GM12878 (cell line): Measurements from ENCODE around the gene FAM117B. TPM values are rescaled to one million over a fixed set of nuclear protein-coding genes. Genes with fewer than 3 reads are reported as not detected.

Experiments used
- ATAC-seq: fragments of 200-7000 bp; cut with Tn5 transposase; 3 replicates; pipeline ENCODE4 v1.9.1; 2020; ENCODE audit warnings: mild to moderate bottlenecking, moderate library complexity
- BruUV-seq: library from RNA; stranded (reverse); fragments of 400-500 nt; replicated peaks from 2 replicates; lab custom pipeline; 2021; lab: Mats Ljungman, UMichigan
- CTCF ChIA-PET: fragments of 300-600 bp; sonication (Branson Sonifier 250); formaldehyde crosslinking; extraction: SDS; loops from one replicate; lab custom pipeline; 2021; ENCODE audit warnings: inconsistent platforms; lab: Yijun Ruan, JAX
- POLR2A ChIA-PET: fragments of 350-600 bp; formaldehyde crosslinking; extraction: SDS; loops from one replicate; lab custom pipeline; 2021; ENCODE audit warnings: inconsistent platforms; lab: Charles Lee
- RAD21 ChIA-PET: fragments of 300-600 bp; sonication (Branson Sonifier 250); formaldehyde crosslinking; loops from one replicate; lab custom pipeline; 2023; ENCODE audit warnings: antibody characterized with exemption; ENCODE audit not compliant: unreplicated experiment; lab: Charles Lee
- SMC1A ChIA-PET: fragments of 300-600 bp; sonication (Branson Sonifier 250); formaldehyde crosslinking; loops from one replicate; lab custom pipeline; 2023; ENCODE audit not compliant: unreplicated experiment, uncharacterized antibody; lab: Charles Lee
- DNase-seq: peaks from one replicate; pipeline ENCODE4 v3.0.0-alpha.2; 2011; ENCODE audit warnings: low read depth, low spot score
- FAIRE-seq: peaks from 3 replicates; lab custom pipeline; 2011; peaks lifted over from hg19 to GRCh38; lab: Jason Lieb, UNC
- H2AFZ ChIP-seq: 2 replicates; pipeline ENCODE4 v1.6.0; 2011; ENCODE audit warnings: low read depth, low read length, control low read depth; ENCODE audit not compliant: control insufficient read depth
- H3K27ac ChIP-seq: 2 replicates; pipeline ENCODE4 v1.5.1; 2011; ENCODE audit warnings: control low read depth; ENCODE audit not compliant: control insufficient read depth, insufficient read depth
- H3K27me3 ChIP-seq, 2 experiments: replicated peaks in 1 of 2; 2 replicates each; pipeline versions ENCODE4 v1.6.0 to v1.6.1; 2011; ENCODE audit warnings: low read length in 1 of 2; ENCODE audit not compliant: control insufficient read depth in 2 of 2, insufficient read depth in 2 of 2
- H3K36me3 ChIP-seq, 2 experiments: 2 replicates each; pipeline ENCODE4 v1.5.1; 2011; ENCODE audit warnings: low read length in 1 of 2; ENCODE audit not compliant: control insufficient read depth in 2 of 2, insufficient read depth in 2 of 2
- H3K4me1 ChIP-seq: 2 replicates; pipeline ENCODE4 v1.6.1; 2011; ENCODE audit warnings: mild to moderate bottlenecking, low read length, moderate library complexity, mixed read lengths; ENCODE audit not compliant: control insufficient read depth, insufficient read depth
- H3K4me2 ChIP-seq: 2 replicates; pipeline ENCODE4 v1.6.0; 2011; ENCODE audit warnings: control low read depth; ENCODE audit not compliant: control insufficient read depth, insufficient read depth
- H3K4me3 ChIP-seq: fragments of 200-600 bp; sonication (generic); 2 replicates; pipeline ENCODE4 v1.5.1; 2016
- H3K79me2 ChIP-seq: 2 replicates; pipeline ENCODE4 v1.6.0; 2011; ENCODE audit warnings: low read length; ENCODE audit not compliant: control insufficient read depth, insufficient read depth
- H3K9ac ChIP-seq: 2 replicates; pipeline ENCODE4 v1.8.0; 2011; ENCODE audit warnings: low read length, control low read depth, mixed read lengths; ENCODE audit not compliant: control insufficient read depth, insufficient read depth
- H3K9me3 ChIP-seq: replicated peaks from 3 replicates; pipeline ENCODE4 v1.5.1; 2011; ENCODE audit warnings: mild to moderate bottlenecking, low read length; ENCODE audit not compliant: control insufficient read depth, insufficient read depth
- H4K20me1 ChIP-seq: 2 replicates; pipeline ENCODE4 v1.6.0; 2011; ENCODE audit not compliant: control insufficient read depth, insufficient read depth
- ATF3 ChIP-seq: IDR thresholded peaks from 2 replicates; pipeline ENCODE4 v1.6.1; 2011; ENCODE audit warnings: low read depth, mild to moderate bottlenecking, low read length, moderate library complexity, borderline replicate concordance; ENCODE audit errors: extremely low read depth
- ATF7 ChIP-seq: fragments of 450-650 bp; IDR thresholded peaks from 2 replicates; pipeline ENCODE4 v1.6.1; 2016; ENCODE audit warnings: low read depth, mild to moderate bottlenecking
- CBFB ChIP-seq: IDR thresholded peaks from 2 replicates; pipeline ENCODE4 v1.6.1; 2016; ENCODE audit warnings: antibody characterized with exemption, low read depth
- ESRRA ChIP-seq: IDR thresholded peaks from 2 replicates; pipeline ENCODE4 v1.6.1; 2012; ENCODE audit warnings: mild to moderate bottlenecking, low read length, improper control_type of control experiment
- FOS ChIP-seq: IDR thresholded peaks from 3 replicates; pipeline ENCODE4 v1.6.1; 2011; ENCODE audit warnings: borderline replicate concordance; ENCODE audit not compliant: insufficient read length; ENCODE audit errors: extremely low read depth
- FOXM1 ChIP-seq: IDR thresholded peaks from 2 replicates; pipeline ENCODE4 v1.6.1; 2012; ENCODE audit warnings: low read depth, mild to moderate bottlenecking, inconsistent platforms, low read length, moderate library complexity
- GATAD2B ChIP-seq: fragments of 450-650 bp; conservative IDR thresholded peaks from 2 replicates; pipeline ENCODE4 v1.6.1; 2017; ENCODE audit warnings: low read depth, mild to moderate bottlenecking, moderate library complexity
- JUNB ChIP-seq: IDR thresholded peaks from 2 replicates; pipeline ENCODE4 v1.6.1; 2016; ENCODE audit warnings: antibody characterized with exemption, mild to moderate bottlenecking
- MXI1 ChIP-seq: fragments of 150-350 bp; IDR thresholded peaks from 2 replicates; pipeline ENCODE4 v1.6.1; 2011; ENCODE audit warnings: low read depth, mild to moderate bottlenecking, inconsistent platforms, low read length, improper control_type of control experiment
- NFYA ChIP-seq: IDR thresholded peaks from 2 replicates; pipeline ENCODE4 v1.6.1; 2011; ENCODE audit warnings: low read depth, mild to moderate bottlenecking, low read length, improper control_type of control experiment, borderline replicate concordance
- NR2F1 ChIP-seq: fragments of 450-650 bp; conservative IDR thresholded peaks from 2 replicates; pipeline ENCODE4 v1.6.1; 2017; ENCODE audit warnings: mild to moderate bottlenecking
- PAX8 ChIP-seq: fragments of 450-650 bp; IDR thresholded peaks from 2 replicates; pipeline ENCODE4 v1.6.1; 2017; ENCODE audit warnings: mild to moderate bottlenecking, moderate library complexity
- POLR2AphosphoS2 ChIP-seq: IDR thresholded peaks from 2 replicates; pipeline ENCODE4 v1.6.1; 2011; ENCODE audit warnings: low read depth, mild to moderate bottlenecking, low read length, improper control_type of control experiment, moderate library complexity
- SMAD1 ChIP-seq: fragments of 450-650 bp; IDR thresholded peaks from 2 replicates; pipeline ENCODE4 v1.6.1; 2018; ENCODE audit warnings: mild to moderate bottlenecking, low read depth; ENCODE audit not compliant: partially characterized antibody
- SMAD5 ChIP-seq: IDR thresholded peaks from 2 replicates; pipeline ENCODE4 v1.6.1; 2016; ENCODE audit warnings: antibody characterized with exemption, low read depth
- TARDBP ChIP-seq: IDR thresholded peaks from 2 replicates; pipeline ENCODE4 v1.6.1; 2016; ENCODE audit warnings: borderline replicate concordance
- YBX1 ChIP-seq: fragments of 450-650 bp; IDR thresholded peaks from 2 replicates; pipeline ENCODE4 v1.6.1; 2016; ENCODE audit warnings: antibody characterized with exemption
- ZBED1 ChIP-seq: IDR thresholded peaks from 2 replicates; pipeline ENCODE4 v1.6.1; 2016; ENCODE audit warnings: borderline replicate concordance
- ZNF217 ChIP-seq: fragments of 450-650 bp; IDR thresholded peaks from 2 replicates; pipeline ENCODE4 v1.6.1; 2017; ENCODE audit warnings: antibody characterized with exemption, mild to moderate bottlenecking
- ZNF622 ChIP-seq: fragments of 450-650 bp; IDR thresholded peaks from 2 replicates; pipeline ENCODE4 v1.6.1; 2017; ENCODE audit warnings: mild to moderate bottlenecking, inconsistent platforms
- WGBS: methylation state at CpG from one replicate; pipeline ENCODE4 v1.1.6; 2016; ENCODE audit warnings: low lambda C conversion rate; ENCODE audit not compliant: insufficient replicate concordance, insufficient coverage; ENCODE audit errors: missing lambda C conversion rate; 5-methylcytosine and 5-hydroxymethylcytosine counted together
- in situ Hi-C: fragments of 300-500 bp; cut with MboI; formaldehyde crosslinking; loops from 9 replicates; pipeline ENCODE4 v1.14.3; 2018; ENCODE audit warnings: mixed read lengths
- intact Hi-C: fragments of 100-400 bp; cut with micrococcal nuclease; formaldehyde crosslinking; loops from one replicate; pipeline ENCODE4 v1.14.2; 2022; ENCODE audit not compliant: unreplicated experiment
- polyA plus RNA-seq, 11 experiments: library from polyadenylated mRNA; depleted of rRNA in 4 of 11; unstranded in 6 of 11; stranded (reverse) in 5 of 11; fragments of >200 nt; fragmentation: Nextera tagmentation in 4 of 11; fragmentation: Illumina TruSeq in 1 of 11; extraction: Ambion mirVana in 4 of 11; extraction: Trizol in 1 of 11; gene quantifications; 1 replicate in 1 of 11; 2 replicates in 10 of 11; pipeline versions ENCODE4 v1.2.1 to v1.2.3, GENCODE V29; 2011 to 2016; ENCODE audit warnings: inconsistent platforms in 2 of 11, missing spikeins in 2 of 11, low read depth in 1 of 11
- total RNA-seq, 4 experiments: library from RNA; depleted of rRNA in 3 of 4; stranded (reverse); fragments of >200 nt in 3 of 4; fragmentation: Illumina TruSeq in 1 of 4; extraction: Trizol in 1 of 4; gene quantifications; 2 replicates each; pipeline versions ENCODE4 v1.2.1 to v1.2.3, GENCODE V29; 2013 to 2021

Gene FAM117B
- total and polyA plus RNA-seq, 10 of the 15 experiments (the other 5 are each of a cell fraction or from before 2014, with no cell fraction given) = 1.6 to 7.6 (median 4.2) TPM

- Histone ChIP-seq H3K4me2 (no peak overlapping the region), H3K27me3 (no peaks in the 10 kb centered on the region), H4K20me1 (no peaks in the 10 kb centered on the region), H3K4me1 (peaks cover 3% of the 10 kb centered on the region; the same call in 1 of the 2 replicates), H3K9ac (no peak overlapping the region), H2AFZ (no peak overlapping the region), H3K27ac (no peak overlapping the region), H3K36me3 (no peaks in the 10 kb centered on the region), H3K79me2 (no peaks in the 10 kb centered on the region), H3K9me3 (no peaks in the 10 kb centered on the region), H3K4me3 (no peak overlapping the region)
- intact Hi-C loops = no loop called here
- FAIRE-seq (no peak), ATAC-seq (0 out of 3 replicates have a peak, but pooled peaks have one; percentile 8), DNase-seq (no peak)
- ChIA-PET RAD21 (no interaction called here), SMC1A (no interaction called here), POLR2A (interaction anchor here (0.5 to 0.6 kb wide), 2 partner anchors 32 to 102 kb away, joined by 3 to 6 read pairs; no protein-coding TSS in a partner anchor), CTCF (interaction anchor here (1.5 kb wide), 1 partner anchor 189 kb away, joined by 6 read pairs; no protein-coding TSS in a partner anchor)
- WGBS = 94% methylated on average over 2 of the region's 2 CpGs
- BruUV-seq = no TSS peak
- in situ Hi-C loops = no loop called here
- no peak for TF ChIP-seq ESRRA
- peak; percentile 22 for TF ChIP-seq JUNB
These were observed 143.4 kb downstream of the FAM117B start for GRCh38 chr2:202778217-202778616.

- H3K4me3 ChIP-seq = no peak overlapping the region
- FAIRE-seq (peak; percentile 85), ATAC-seq (peak; percentile 98), DNase-seq (peak; percentile 39)
- no peaks in the 10 kb centered on the region for H3K79me2 ChIP-seq
- no peak overlapping the region for H3K4me2 ChIP-seq
- H4K20me1 ChIP-seq = no peaks in the 10 kb centered on the region
- no peaks in the 10 kb centered on the region; a peak in 1 of 4 replicates for H3K36me3 ChIP-seq
- no peak overlapping the region for H3K9ac ChIP-seq
- no peaks in the 10 kb centered on the region for H3K9me3 ChIP-seq
- H2AFZ ChIP-seq = no peak overlapping the region
- ChIA-PET SMC1A (no interaction called here), POLR2A (no interaction called here), CTCF (no interaction called here), RAD21 (no interaction called here)
- intact Hi-C loops (loop anchor here (5.0 kb wide), 2 partner anchors 143 to 193 kb away; no protein-coding TSS in a partner anchor), in situ Hi-C loops (no loop called here)
- BruUV-seq = no TSS peak
- H3K27ac ChIP-seq = no peak overlapping the region
- no peaks in the 10 kb centered on the region for H3K27me3 ChIP-seq
- peaks cover 3% of the 10 kb centered on the region; the same call in 1 of the 2 replicates for H3K4me1 ChIP-seq
- TF ChIP-seq ZNF217 (peak; percentile 73; the same call in 1 of the 2 replicates), SMAD5 (no peak), GATAD2B (no peak), FOXM1 (peak; percentile 81), ATF3 (no peak), NFYA (no peak), SMAD1 (no peak), ZNF622 (no peak), MXI1 (no peak), CBFB (peak; percentile 60; the same call in 1 of the 2 replicates), TARDBP (no peak), ZBED1 (peak; percentile 86), YBX1 (no peak), FOS (no peak), NR2F1 (peak; percentile 88), ATF7 (no peak), POLR2AphosphoS2 (no peak), PAX8 (no peak)
These were observed 145.8 kb downstream of the FAM117B start for GRCh38 chr2:202780514-202781021.
